Measurements from ENCODE around the gene ZBTB9.

ZBTB9 gene, protein sequence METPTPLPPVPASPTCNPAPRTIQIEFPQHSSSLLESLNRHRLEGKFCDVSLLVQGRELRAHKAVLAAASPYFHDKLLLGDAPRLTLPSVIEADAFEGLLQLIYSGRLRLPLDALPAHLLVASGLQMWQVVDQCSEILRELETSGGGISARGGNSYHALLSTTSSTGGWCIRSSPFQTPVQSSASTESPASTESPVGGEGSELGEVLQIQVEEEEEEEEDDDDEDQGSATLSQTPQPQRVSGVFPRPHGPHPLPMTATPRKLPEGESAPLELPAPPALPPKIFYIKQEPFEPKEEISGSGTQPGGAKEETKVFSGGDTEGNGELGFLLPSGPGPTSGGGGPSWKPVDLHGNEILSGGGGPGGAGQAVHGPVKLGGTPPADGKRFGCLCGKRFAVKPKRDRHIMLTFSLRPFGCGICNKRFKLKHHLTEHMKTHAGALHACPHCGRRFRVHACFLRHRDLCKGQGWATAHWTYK

DNA sequence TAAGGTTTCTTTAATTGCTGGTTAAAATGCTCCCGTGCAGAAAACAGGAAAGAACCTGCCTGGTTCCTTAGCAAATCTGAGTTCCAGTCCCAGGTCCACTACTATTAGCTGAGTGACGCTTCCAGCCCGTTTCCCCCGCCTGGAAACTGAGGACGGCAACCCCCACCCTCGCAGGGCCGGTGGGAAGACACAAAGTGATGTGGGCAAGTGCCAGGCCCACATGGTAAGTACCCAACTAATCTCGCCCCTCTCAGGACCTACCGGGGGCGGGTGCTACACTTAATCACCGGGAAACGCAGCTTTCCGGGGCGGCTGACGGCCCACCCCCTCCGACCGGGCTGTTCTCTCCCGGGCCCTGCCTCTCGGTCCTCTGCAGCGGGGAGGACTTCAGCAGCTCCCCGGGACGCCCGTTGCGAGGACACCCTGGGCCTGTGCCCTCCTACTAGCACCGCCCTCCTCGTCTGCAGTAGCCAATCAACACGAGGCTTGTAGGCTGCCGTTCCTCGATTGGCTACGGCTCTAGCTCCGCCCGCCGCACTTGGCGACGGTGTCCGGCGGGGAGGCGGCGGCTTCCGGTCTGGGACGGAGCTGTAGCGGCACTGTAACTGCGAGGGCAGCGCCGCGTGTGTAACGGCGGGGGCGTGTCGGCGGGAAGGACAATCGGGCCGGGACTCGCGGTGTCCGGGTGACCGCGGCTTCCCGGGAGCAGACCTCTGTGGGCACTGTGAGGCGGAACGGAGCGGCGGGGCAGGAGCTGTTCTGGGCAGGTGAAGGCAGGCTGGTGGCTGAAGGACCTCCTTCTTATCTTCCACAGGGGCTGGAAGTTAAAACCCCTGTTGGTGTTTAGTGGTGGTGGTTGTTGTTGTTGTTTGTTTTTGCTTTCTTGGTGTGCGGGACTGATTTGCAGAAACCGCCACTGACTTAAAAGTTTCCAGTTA lies at the start of gene ZBTB9:
ZBTB9 (plus strand) TSS at position 568 of the 938 bp plus-strand sequence. CDS start 525 bp downstream, outside the sequence.
- DNase-seq: peak; percentile 92

DNA sequence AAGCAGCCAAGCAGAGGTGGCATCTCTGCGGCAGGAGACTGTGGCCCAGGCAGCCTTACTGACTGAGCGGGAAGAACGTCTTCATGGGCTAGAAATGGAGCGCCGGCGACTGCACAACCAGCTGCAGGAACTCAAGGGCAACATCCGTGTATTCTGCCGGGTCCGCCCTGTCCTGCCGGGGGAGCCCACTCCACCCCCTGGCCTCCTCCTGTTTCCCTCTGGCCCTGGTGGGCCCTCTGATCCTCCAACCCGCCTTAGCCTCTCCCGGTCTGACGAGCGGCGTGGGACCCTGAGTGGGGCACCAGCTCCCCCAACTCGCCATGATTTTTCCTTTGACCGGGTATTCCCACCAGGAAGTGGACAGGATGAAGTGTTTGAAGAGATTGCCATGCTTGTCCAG lies 49.5 kb upstream of the ZBTB9 start:
- no peak for DNase-seq

DNA sequence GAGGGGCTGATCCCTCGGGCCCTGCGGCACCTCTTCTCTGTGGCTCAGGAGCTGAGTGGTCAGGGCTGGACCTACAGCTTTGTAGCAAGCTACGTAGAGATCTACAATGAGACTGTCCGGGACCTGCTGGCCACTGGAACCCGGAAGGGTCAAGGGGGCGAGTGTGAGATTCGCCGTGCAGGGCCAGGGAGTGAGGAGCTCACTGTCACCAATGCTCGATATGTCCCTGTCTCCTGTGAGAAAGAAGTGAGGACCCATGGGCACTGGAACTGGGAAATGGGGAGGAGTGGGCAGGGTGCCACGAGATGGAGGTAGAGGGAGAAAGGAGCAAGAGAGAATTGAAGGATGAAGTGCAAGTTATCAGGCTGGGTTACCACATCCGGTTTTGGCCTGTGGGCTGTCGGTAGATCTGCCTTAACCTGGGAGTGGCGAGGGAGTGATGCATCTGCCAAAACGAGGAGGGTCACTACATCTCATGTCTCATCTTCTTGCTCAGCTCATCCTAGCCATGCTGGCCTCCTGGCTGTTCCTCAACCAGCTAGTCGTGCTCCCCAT lies 48.9 kb upstream of the ZBTB9 start:
- no peak for DNase-seq

DNA sequence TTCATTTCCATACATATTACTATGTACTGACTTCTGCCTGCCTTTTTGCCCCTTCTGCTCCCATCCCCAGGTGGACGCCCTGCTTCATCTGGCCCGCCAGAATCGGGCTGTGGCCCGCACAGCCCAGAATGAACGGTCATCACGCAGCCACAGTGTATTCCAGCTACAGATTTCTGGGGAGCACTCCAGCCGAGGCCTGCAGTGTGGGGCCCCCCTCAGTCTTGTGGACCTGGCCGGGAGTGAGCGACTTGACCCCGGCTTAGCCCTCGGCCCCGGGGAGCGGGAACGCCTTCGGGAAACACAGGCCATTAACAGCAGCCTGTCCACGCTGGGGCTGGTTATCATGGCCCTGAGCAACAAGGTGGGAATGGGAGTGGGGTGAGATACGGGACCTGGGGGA lies 48.2 kb upstream of the ZBTB9 start:
- DNase-seq: no peak

DNA sequence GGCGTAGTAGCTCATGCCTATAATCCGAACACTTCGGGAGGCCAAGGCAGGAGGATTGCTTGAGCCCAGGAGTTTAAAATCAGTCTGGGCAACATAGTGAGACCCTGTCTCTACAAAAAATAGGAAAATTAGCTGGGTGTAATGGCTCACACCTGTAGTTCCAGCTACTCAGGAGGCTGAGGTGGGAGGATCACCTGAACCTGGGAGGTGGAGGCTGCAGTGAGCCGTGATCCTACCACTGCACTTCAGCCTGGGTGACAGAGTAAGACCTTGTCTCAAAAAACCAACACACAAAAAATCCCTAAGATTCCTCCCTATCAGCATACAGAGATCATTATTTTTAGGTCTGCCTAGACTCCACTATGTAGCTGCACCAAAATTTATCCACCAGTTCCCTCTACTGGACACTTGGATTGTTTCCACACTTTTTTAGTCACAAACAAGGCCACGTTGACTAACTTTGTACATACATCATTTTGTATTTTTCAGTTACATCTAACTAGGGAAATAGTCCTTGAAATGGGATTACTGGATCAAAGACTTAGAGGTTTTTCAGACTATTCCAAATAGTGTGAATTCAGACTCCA lies 47.2 kb upstream of the ZBTB9 start:
- DNase-seq: no peak

DNA sequence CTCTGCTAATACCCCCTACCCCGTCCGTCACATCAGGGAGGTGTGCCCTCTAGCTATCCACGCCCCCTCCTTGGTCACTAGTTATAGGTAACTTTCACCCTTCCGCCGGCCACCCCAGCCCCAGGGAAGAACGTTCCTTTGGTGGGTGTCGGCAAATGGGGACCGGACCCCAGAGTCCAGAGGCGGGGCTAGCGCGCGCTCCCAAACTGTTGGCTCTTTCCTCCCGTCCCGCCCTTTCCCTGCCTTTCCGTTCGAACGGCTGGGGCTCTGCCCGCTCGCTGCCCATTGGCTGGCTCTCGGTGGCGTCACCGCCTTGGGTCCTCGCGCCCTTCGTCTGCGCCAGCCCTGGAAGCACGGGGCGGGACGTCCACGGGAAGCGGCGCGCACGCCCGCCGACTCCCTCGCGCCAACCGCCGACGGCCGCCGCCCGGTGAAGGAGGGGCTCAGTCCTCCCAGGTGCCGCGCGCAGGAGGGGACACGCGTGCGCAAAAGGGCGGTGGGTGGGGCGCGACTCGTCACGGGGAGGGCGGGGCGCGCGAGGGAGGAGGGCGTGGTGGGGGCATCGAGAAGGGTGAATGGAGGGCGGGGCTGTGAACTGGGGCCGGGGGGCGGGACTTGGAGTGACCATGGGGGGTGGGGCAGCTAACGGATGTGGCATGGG lies 44.2 kb upstream of the ZBTB9 start:
- DNase-seq: peak; percentile 97

DNA sequence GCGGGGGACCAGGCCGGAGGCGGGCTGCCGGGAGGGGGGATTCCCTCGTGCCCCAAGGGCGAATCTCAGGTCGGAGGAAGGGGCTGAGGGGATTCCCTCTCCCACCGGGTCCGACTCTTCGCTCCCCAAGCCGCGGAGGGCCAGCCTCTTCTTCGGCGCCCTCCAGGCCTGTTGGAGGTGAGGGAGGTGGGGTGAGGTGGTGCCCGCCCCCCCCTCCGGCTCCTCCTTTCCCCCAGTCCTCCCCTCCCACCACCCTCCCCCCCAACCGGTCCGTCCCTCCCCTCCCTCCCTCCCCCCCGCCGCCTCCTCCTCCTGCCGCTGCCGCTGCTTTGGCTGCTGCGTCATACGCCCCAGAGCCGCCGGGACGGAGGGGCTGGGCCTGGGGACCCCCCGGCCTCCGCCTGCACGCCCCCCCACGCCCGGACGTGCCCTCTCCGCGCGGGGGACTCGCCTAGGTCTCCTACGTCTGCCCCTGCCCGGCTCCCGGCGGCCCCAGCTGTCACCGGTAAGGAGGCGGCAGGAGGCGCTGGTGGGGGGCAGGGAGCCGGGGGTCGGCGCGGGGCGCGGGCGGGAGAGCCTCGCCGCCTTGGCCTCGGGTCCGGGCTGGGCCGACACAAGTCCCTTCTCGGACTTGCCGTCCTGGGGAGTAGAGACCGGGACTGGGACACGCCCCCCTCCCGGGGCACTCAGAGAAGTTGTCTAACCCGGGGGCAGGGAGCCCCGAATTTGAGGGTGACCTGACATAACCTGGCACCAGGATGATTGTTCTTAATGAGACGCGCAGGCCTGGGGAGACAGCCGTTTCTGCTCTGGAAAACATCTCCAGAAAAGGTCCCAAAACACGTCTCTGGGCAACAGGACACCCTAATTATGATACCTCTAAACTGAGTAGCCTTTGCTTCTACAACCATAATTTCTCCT lies 43.4 kb upstream of the ZBTB9 start, which contains the start of gene PHF1:
PHF1 (plus strand) TSS at position 304 of the 921 bp plus-strand sequence. CDS start 1,250 bp downstream, outside the sequence.
- DNase-seq: peak; percentile 75

DNA sequence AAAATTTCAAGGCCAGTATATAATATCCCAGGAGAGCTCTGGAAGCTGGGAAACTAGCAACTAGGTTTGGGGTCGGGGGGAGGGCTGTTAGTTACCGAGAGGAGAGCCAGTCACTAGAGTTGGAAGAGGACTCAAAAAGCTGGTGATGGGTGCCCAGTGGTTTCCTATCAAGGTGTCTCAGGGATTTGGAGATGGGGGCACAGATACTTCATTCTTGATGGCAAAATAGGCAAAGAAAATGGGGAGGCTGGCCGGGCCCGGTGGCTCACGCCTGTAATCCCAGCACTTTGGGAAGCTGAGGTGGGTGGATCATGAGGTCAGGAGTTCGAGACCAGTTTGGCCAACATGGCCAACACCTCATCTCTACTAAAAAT lies 42.8 kb upstream of the ZBTB9 start:
- DNase-seq: no peak

DNA sequence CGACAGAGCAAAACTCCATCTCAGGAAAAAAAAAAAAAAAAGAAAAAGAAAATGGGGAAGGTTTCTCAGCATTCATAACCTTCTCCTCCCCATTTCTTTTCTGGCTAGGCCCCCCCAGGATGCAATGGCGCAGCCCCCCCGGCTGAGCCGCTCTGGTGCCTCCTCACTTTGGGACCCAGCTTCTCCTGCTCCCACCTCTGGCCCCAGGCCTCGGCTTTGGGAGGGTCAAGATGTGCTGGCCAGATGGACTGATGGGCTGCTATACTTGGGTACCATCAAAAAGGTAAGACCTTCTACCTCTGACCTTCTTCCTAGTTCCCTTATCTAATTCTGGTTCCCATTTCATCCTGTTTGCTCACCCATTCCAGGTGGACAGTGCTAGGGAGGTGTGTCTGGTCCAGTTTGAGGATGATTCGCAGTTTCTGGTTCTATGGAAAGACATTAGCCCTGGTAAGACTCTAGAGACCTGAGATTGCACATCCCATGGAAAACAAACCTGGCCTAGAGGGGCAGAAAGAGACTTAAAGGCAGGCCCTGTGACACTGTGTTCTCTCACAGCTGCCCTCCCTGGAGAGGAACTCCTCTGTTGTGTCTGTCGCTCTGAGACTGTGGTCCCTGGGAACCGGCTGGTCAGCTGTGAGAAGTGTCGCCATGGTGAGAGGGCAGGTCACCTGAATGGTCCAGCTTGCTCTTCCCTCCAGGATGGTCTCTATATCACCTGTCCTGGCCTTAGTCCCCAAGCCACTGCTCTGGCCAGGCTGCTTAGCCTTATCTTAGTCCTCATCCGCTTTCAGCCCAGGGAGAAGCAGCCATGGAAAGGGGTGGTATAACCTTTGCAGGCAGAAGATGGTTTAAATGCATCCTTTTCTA lies 42.0 kb upstream of the ZBTB9 start:
- DNase-seq: no peak

DNA sequence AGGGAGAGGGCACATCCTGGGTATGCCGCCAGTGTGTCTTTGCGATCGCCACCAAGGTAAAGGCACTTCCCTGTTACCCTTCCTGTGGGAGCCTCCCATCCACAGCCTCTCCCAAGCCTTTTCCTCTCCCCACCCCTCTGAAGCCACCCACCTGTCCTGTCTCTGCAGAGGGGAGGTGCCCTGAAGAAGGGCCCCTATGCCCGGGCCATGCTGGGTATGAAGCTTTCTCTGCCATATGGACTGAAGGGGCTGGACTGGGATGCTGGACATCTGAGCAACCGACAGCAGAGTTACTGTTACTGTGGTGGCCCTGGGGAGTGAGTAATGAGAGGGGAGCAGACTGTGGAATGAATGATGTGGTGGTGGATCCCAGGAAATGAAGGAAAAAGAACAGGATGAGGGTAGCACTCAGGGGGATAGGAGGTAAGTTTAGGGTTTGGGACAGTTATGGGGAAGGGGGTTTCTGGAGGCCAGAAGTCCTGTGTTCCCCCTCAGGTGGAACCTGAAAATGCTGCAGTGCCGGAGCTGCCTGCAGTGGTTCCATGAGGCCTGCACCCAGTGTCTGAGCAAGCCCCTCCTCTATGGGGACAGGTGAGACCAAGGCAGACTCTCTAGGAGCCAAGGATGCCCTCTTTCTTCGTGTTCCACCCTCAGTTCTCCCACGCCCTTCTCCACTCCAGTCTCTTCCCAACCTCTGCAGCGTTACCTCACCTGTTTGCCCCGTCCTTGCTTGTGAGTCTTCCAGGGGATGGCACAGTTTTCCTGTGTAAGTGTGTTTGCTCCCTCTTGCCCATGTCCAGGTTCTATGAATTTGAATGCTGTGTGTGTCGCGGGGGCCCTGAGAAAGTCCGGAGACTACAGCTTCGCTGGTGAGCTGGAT lies 40.9 kb upstream of the ZBTB9 start:
- no peak for DNase-seq

DNA sequence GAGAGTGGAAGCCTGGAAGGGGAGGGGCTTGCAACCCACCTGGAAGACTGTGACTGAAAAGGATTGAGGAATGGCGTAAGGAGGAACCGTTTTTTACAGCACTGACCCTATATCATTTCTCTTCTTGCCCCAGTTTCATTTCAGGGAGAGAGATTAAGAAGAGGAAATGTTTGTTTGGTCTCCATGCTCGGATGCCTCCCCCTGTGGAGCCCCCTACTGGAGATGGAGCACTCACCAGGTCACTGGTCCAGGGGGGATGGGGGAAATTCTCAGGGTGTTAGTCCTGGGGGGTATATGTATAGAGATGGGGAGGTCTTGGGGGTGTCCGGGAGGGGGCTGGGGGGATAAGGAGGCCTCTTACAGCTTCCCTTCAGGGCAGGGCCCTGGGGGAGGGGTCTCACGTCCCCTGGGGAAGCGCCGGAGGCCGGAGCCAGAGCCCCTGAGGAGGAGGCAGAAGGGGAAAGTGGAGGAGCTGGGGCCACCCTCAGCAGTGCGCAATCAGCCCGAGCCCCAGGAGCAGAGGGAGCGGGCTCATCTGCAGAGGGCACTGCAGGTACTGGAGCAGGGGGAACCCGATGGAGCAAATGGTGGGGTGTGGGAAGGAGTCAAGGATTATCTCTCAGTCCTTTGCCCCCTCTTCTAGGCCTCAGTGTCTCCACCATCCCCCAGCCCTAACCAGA lies 39.6 kb upstream of the ZBTB9 start:
- no peak for DNase-seq

DNA sequence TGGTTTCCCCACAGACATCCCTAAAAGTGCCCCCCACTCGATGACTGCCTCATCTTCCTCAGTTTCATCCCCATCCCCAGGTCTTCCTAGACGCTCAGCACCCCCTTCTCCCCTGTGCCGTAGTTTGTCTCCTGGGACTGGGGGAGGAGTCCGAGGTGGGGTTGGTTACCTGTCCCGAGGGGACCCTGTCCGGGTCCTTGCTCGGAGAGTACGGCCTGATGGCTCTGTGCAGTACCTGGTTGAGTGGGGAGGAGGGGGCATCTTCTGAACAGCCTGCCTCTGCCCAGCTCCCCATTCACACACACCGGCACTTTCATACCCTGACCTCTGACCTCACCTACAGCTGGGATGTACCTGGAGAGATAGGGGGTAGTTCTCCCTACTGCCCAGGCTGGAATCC lies 38.5 kb upstream of the ZBTB9 start:
- no peak for DNase-seq

DNA sequence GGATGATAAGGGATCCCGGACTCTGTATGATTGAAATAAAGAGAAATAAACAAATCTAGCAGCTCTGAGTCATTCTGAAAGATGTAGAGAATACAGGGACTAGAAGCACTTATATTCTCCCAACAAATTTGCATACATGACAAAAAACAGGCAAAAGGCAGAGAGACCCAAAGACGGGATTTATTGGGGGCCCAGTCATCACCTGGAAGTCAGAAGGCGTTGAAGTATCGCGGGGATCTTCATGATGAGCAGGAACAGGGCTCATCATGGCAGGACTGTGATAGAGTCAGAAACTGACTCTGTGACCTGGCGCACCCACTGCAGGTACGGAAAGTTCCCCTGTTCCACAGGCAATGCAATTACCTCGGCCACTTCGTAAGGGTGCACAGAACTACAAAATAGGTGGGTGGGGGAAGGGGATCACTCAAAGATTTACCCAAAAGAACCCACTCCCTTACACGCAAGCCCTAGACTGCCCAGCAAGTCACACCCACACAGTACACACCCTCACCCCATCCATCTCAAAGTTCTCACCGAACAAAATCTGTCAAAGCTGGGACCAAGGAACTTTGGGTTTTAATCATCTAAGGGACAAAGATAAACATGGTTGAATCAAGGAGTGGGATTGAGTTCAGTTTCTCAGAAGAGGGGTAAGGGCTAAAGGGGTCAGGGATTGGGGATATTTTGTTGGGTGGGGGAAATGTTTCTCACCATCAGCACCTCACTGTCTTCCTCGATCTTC lies 37.8 kb upstream of the ZBTB9 start:
- DNase-seq: no peak

DNA sequence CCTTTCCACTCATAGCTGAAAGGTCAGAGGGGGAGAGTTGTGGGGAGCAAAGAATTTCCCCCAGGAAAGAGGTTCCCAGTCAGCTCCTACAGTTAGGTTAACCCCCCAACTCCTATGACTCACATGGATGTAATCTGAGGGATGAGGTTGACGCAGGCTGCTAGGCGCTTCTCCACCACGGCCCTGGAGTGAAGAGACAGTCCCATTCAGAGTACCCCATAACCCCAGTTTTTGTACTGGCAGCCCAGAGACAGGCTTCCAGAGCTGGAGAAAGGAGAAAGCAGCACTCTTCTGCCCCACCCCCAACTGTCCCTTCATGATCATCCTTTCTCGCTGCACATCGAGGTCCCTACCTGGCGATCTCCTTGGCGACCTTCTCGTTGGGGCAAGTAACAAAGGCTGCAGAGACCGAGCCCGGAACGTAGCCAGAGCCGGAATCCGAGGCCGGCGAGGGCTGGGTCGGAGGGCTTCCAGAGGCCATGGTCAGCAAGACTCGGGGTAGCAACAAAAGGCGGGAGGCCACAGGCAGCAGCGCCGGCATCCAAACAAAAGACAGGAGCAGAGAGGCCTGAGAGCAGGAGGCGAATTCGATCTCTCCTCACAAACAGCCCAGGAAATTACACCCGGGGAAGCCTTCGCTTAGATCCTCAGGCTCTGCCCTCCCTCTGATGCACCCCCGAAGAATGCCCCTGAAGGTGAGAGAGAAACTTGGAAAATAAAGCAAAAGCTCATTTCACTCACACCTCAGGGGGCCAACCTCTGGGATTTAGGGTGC lies 37.1 kb upstream of the ZBTB9 start:
- no peak for DNase-seq

DNA sequence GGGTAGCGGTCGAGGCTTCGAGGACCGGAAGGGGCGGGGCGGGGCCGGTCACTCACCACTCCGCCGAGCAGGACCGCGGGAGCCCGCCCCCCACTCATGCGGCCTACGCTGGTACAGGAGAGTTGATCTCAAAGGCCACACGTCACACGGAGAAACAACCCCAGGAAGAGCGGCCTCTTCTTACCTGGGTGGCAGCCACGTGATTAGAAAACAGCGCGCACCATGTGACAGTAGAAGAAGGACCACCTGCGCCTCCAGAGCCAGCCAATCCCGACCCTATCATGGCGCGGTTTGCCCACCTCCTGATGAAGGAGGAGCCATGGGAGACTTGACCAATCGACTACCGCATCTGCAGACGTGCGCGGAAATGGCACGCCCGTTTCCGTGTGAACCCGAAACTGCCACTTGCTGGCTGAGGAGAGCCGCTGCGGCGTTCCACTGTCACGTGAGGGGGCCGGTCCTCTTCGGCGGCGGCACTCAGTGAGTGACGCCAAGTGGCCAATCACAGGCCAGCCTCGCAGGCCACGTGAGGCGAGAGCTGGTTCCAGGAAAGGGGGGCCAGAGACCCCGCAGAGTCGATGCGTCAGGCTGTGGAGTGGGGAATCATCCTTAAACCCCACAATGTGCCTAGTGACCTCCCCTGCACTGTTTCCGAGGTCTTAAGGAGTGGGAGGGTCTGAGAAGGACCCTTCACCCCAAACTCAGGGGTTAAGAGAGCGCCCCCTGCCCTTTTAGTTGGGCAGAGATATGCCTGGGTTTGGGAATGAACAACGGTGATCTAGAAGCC lies 36.3 kb upstream of the ZBTB9 start, which contains the start of gene CUTA:
CUTA (minus strand) TSS at position 205 of the 787 bp plus-strand sequence; CDS start at position 98, 107 bp downstream.
- DNase-seq: peak; percentile 97
